Mucosa of descending colon (tissue), 3 donors: ENCODE measurements around the gene C19orf12. TPM values are rescaled to one million over a fixed set of nuclear protein-coding genes. Genes with fewer than 3 reads are reported as not detected.

Source experiments
- ATAC-seq: fragments of 200-7000 bp; cut with Tn5 transposase; one replicate; pipeline ENCODE4 v1.9.1; 2020; ENCODE audit warnings: mild to moderate bottlenecking, moderate library complexity
- DNase-seq, 3 donors: peaks; one replicate each; pipeline ENCODE4 v3.0.0-alpha.2; 2020
- H3K36me3 ChIP-seq: fragments of 200-600 bp; one replicate; pipeline ENCODE4 v1.8.0; 2021; ENCODE audit warnings: low read depth, mild to moderate bottlenecking
- H3K4me1 ChIP-seq: fragments of 200-600 bp; one replicate; pipeline ENCODE4 v1.8.0; 2021; ENCODE audit warnings: low read depth, mild to moderate bottlenecking
- H3K4me3 ChIP-seq: fragments of 200-600 bp; one replicate; pipeline ENCODE4 v1.8.0; 2021; ENCODE audit warnings: mild to moderate bottlenecking
- H3K9me3 ChIP-seq: fragments of 200-600 bp; one replicate; pipeline ENCODE4 v1.8.0; 2021; ENCODE audit warnings: mild to moderate bottlenecking
- intact Hi-C, 2 donors: fragments of 100-400 bp; cut with DNase I in 1 of 2; cut with micrococcal nuclease in 1 of 2; formaldehyde crosslinking; loops; one replicate each; pipeline versions ENCODE4 v1.11.0 to v1.11.1; 2022; cut with DNase I, micrococcal nuclease
- total RNA-seq, 3 donors: library from RNA; stranded (reverse); fragmentation: NEBNext Ultra II Directional in 2 of 3; extraction: Animal tissue kit (Norgen Biotek cat#: 25700) in 2 of 3; gene quantifications; one replicate each; pipeline versions ENCODE4 v1.2.1 to v1.2.4, GENCODE V29; 2021 to 2023
- TF ChIP-seq, protein P1 (sequence below): fragments of 200-600 bp; IDR thresholded peaks from one replicate; pipeline ENCODE4 v1.8.0; 2022; ENCODE audit warnings: antibody characterized with exemption, mild to moderate bottlenecking
- donor health status: DM: no; HTN: no; CAD: no; lungs with moderate emphysema.
- donor health status: DM: no; HTN: no; CAD: no.
- donor health status: DM: no; HTN: yes; CAD: no.

C19orf12 gene
- total RNA-seq, 3 donors from 2014 or later: 17.0 to 26.6 (median 18.4) TPM

DNA sequence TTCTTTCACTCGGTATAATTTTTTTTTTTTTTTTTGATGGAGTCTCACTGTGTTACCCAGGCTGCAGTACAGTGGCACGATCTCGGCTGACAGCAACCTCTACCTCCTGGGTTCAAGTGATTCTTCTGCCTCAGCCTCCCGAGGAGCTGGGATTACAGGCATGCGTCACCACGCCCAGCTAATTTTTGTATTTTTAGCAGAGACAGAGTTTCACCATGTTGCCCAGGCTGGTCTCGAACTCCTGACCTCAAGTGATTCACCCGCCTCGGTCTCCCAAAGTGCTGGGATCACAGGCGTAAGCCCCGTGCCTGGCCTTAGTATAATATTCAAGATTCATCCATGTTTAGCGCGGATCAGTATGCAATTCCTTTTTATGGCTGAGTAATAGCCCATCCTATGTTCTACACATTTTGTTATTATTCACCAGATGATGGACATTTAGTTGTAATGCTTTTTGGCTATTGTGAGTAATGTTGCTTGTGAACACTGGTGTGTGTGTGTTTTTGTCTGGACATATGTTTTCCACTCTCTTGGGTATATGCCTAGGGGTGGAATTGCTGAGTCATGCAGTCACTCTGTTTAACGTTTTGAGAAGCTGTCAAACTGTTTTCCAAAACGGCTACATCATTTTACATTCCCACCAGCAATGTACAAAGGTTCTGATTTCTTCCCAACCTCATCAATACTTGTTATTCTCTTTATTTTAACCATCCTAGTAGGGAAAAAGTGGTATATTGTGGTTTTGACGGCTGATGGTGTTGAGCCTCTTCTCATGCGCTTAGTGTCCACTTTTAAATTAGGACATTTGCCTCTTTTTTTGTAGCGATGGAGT, 26.9 kb downstream of the C19orf12 start:
- intact Hi-C loops: no loop called here
- Histone ChIP-seq H3K9me3 (peaks cover 4% of the 10 kb centered on the region), H3K4me3 (no peak overlapping the region), H3K36me3 (no peaks in the 10 kb centered on the region), H3K4me1 (no peaks in the 10 kb centered on the region)
- DNase-seq (no peak), ATAC-seq (no peak)
- TF ChIP-seq, protein P1, sequence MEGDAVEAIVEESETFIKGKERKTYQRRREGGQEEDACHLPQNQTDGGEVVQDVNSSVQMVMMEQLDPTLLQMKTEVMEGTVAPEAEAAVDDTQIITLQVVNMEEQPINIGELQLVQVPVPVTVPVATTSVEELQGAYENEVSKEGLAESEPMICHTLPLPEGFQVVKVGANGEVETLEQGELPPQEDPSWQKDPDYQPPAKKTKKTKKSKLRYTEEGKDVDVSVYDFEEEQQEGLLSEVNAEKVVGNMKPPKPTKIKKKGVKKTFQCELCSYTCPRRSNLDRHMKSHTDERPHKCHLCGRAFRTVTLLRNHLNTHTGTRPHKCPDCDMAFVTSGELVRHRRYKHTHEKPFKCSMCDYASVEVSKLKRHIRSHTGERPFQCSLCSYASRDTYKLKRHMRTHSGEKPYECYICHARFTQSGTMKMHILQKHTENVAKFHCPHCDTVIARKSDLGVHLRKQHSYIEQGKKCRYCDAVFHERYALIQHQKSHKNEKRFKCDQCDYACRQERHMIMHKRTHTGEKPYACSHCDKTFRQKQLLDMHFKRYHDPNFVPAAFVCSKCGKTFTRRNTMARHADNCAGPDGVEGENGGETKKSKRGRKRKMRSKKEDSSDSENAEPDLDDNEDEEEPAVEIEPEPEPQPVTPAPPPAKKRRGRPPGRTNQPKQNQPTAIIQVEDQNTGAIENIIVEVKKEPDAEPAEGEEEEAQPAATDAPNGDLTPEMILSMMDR: no peak

DNA sequence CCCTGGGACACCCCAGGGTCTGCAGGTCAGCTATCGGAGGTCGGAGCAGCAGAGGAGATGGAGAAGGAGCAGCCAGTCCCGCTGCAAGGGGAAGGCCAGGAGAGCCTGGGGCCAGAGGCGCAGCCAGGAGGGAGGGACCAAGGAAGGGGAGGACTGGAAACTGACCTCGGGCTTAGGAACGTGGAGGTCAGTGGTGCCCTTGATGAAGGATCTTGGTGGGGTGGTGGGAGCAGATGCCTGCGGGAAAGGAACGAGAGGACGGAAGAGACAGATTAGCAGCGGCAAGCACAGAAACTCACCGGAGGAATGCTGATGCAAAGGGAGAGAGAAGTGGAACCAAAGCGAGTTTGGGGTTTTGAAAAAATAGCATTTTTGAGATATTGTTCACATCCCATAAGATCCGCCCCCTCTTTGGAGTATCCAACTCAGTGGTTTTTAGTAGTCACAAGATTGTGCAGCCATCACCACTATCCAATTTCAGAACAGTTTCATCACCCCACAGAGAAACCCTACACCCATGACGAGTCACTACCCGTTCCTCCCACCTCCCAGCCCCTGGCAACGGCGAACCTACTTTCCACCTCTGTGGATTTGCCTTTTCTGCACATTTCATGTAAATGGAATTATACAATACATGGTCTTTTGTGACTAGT, 27.7 kb downstream of the C19orf12 start:
- H3K4me1 ChIP-seq: no peaks in the 10 kb centered on the region
- intact Hi-C loops: no loop called here
- ATAC-seq: peak; percentile 66
- no peaks in the 10 kb centered on the region for H3K36me3 ChIP-seq
- peaks cover 4% of the 10 kb centered on the region for H3K9me3 ChIP-seq
- TF ChIP-seq, protein P1: no peak
- no peak for DNase-seq
- H3K4me3 ChIP-seq: no peak overlapping the region

DNA sequence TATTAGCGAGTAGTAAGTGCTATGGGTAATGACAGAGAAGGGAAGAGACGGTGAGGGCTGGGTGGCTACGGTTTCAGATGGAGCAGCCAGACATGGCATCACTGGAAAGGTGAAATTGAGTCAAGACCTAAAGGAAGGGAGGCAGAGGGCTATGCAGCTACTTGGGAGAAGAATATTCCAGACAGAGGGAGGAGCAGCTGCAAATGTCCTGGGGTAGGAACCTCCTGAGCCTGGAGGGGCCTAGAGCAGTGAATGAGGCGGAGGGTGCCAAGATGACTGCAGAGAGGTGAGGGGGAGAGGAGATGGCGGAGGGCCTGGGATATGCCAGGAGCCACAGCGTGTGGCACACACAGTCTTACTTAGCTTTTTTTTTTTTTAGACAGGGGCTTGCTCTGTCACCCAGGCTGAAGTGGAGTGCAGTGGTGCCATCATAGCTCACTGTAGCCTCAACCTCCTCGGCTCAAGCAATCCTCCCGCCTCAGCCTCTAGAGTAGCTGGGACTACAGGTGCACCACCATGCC, 28.7 kb downstream of the C19orf12 start:
- no peaks in the 10 kb centered on the region for H3K4me1 ChIP-seq
- intact Hi-C loops: no loop called here
- TF ChIP-seq, protein P1: no peak

GRCh38 chr19:29685326-29685725, 29.7 kb downstream of the C19orf12 start:
- Histone ChIP-seq H3K36me3 (no peaks in the 10 kb centered on the region), H3K4me1 (no peaks in the 10 kb centered on the region), H3K9me3 (no peaks in the 10 kb centered on the region), H3K4me3 (no peak overlapping the region)
- ATAC-seq (no peak), DNase-seq (no peak)
- TF ChIP-seq, protein P1: no peak
- intact Hi-C loops: no loop called here

More for the DNA sequence above, 28.7 kb downstream of the C19orf12 start:
- ATAC-seq (no peak), DNase-seq (no peak)
- no peaks in the 10 kb centered on the region for H3K36me3 ChIP-seq
- no peak overlapping the region for H3K4me3 ChIP-seq
- H3K9me3 ChIP-seq: peaks cover 4% of the 10 kb centered on the region

GRCh38 chr19:29683009-29683408, 32.1 kb downstream of the C19orf12 start:
- TF ChIP-seq, protein P1: no peak
- H3K4me3 ChIP-seq: no peak overlapping the region
- H3K9me3 ChIP-seq: no peaks in the 10 kb centered on the region
- intact Hi-C loops: no loop called here
- no peaks in the 10 kb centered on the region for H3K4me1 ChIP-seq
- H3K36me3 ChIP-seq: no peaks in the 10 kb centered on the region
- ATAC-seq (no peak), DNase-seq (no peak)
